H1 (cell line): Measurements from ENCODE around the gene GPR83. TPM values are rescaled to one million over a fixed set of nuclear protein-coding genes. Genes with fewer than 3 reads are reported as not detected.

ENCODE experiments used
- CTCF ChIA-PET: fragments of 300-600 bp; sonication (Branson Sonifier 250); formaldehyde crosslinking; loops from one replicate; lab custom pipeline; 2021; ENCODE audit not compliant: partially characterized antibody; lab: Charles Lee
- POLR2A ChIA-PET: fragments of 300-600 bp; sonication (Branson Sonifier 250); formaldehyde crosslinking; loops from one replicate; lab custom pipeline; 2021; ENCODE audit warnings: inconsistent platforms; ENCODE audit not compliant: partially characterized antibody; lab: Charles Lee
- DNase-seq, 2 experiments: peaks; one replicate each; pipeline versions ENCODE4 v3.0.0 to v3.0.0-alpha.2; 2010 to 2022; ENCODE audit warnings: low spot score in 2 of 2, low read depth in 1 of 2, mixed read lengths in 1 of 2
- FAIRE-seq: peaks from 2 replicates; lab custom pipeline; 2011; peaks lifted over from hg19 to GRCh38; lab: Jason Lieb, UNC
- H2AFZ ChIP-seq: 2 replicates; pipeline ENCODE4 v1.8.1; 2012; ENCODE audit warnings: low read length, inconsistent platforms
- H2AK5ac ChIP-seq: 2 replicates; pipeline ENCODE4 v1.6.1; 2013; ENCODE audit warnings: low read depth, low read length
- H2BK120ac ChIP-seq: replicated peaks from 2 replicates; pipeline ENCODE3; 2013; ENCODE audit warnings: low read depth, low read length, inconsistent platforms
- H2BK12ac ChIP-seq: 2 replicates; pipeline ENCODE4 v1.6.1; 2013; ENCODE audit warnings: low read depth, low read length
- H2BK15ac ChIP-seq: 2 replicates; pipeline ENCODE4 v1.6.1; 2013; ENCODE audit warnings: low read length
- H2BK20ac ChIP-seq: 2 replicates; pipeline ENCODE4 v1.6.1; 2013; ENCODE audit warnings: low read length
- H2BK5ac ChIP-seq: 2 replicates; pipeline ENCODE4 v1.6.1; 2013; ENCODE audit warnings: low read depth, low read length
- H3K14ac ChIP-seq: 2 replicates; pipeline ENCODE4 v1.6.1; 2013; ENCODE audit warnings: inconsistent platforms; ENCODE audit not compliant: insufficient read length
- H3K18ac ChIP-seq: 2 replicates; pipeline ENCODE4 v1.6.1; 2013; ENCODE audit warnings: low read length; ENCODE audit errors: extremely low read depth
- H3K23ac ChIP-seq: 2 replicates; pipeline ENCODE4 v1.6.1; 2013; ENCODE audit warnings: inconsistent platforms; ENCODE audit not compliant: insufficient read length
- H3K23me2 ChIP-seq: 2 replicates; pipeline ENCODE4 v1.6.1; 2013; ENCODE audit warnings: low read depth, low read length
- H3K27ac ChIP-seq: 2 replicates; pipeline ENCODE4 v1.6.1; 2011; ENCODE audit warnings: low read depth, low read length, inconsistent platforms
- H3K27me3 ChIP-seq, 4 experiments: replicated peaks in 1 of 4; 1 replicate in 1 of 4; 2 replicates in 3 of 4; pipeline versions ENCODE4 v1.6.1 to v1.8.1; 2011 to 2013; ENCODE audit warnings: low read length in 3 of 4, mild to moderate bottlenecking in 3 of 4, inconsistent platforms in 2 of 4, mixed read lengths in 2 of 4, moderate library complexity in 1 of 4; ENCODE audit not compliant: control insufficient read depth in 3 of 4, insufficient read depth in 3 of 4; ENCODE audit errors: extremely low read depth in 1 of 4
- H3K36me3 ChIP-seq, 4 experiments: 2 replicates each; pipeline versions ENCODE4 v1.6.1 to v1.8.1; 2011 to 2013; ENCODE audit warnings: mild to moderate bottlenecking in 4 of 4, low read length in 3 of 4, moderate library complexity in 2 of 4, control low read depth in 1 of 4, inconsistent platforms in 1 of 4; ENCODE audit not compliant: insufficient read depth in 4 of 4, control insufficient read depth in 2 of 4
- H3K4ac ChIP-seq: replicated peaks from 2 replicates; pipeline ENCODE3; 2013; ENCODE audit warnings: low read length, low read depth, mixed read lengths, inconsistent platforms; ENCODE audit not compliant: insufficient read length
- H3K4me1 ChIP-seq, 4 experiments: replicated peaks in 1 of 4; 1 replicate in 1 of 4; 2 replicates in 3 of 4; pipeline versions ENCODE4 v1.6.1 to v1.8.1; 2011 to 2013; ENCODE audit warnings: low read length in 3 of 4, inconsistent platforms in 2 of 4, mixed read lengths in 1 of 4; ENCODE audit not compliant: insufficient read depth in 4 of 4, control insufficient read depth in 3 of 4
- H3K4me2 ChIP-seq, 2 experiments: 2 replicates each; pipeline versions ENCODE4 v1.6.1 to v1.8.1; 2011 to 2013; ENCODE audit warnings: low read depth in 2 of 2, low read length in 2 of 2, control low read depth in 1 of 2, inconsistent platforms in 1 of 2, mild to moderate bottlenecking in 1 of 2; ENCODE audit not compliant: insufficient read depth in 1 of 2
- H3K4me3 ChIP-seq, 4 experiments: fragments of 200-600, 300-600 bp in 1 of 4; sonication (generic), shearing (Covaris generic), sonication (Bioruptor Twin) in 1 of 4; 2 replicates each; pipeline versions ENCODE4 v1.5.1 to v1.8.1; 2011 to 2016; ENCODE audit warnings: low read length in 4 of 4, low read depth in 3 of 4, control low read depth in 2 of 4, inconsistent platforms in 2 of 4, mild to moderate bottlenecking in 2 of 4, mixed read lengths in 1 of 4, moderate library complexity in 1 of 4; ENCODE audit not compliant: insufficient read depth in 2 of 4; ENCODE audit errors: extremely low read depth in 1 of 4
- H3K56ac ChIP-seq: replicated peaks from 2 replicates; pipeline ENCODE3; 2013; ENCODE audit warnings: low read depth, mild to moderate bottlenecking, mixed read lengths, low read length, inconsistent platforms; ENCODE audit not compliant: insufficient read length
- H3K79me1 ChIP-seq: 2 replicates; pipeline ENCODE4 v1.6.1; 2013; ENCODE audit warnings: low read depth, low read length, control low read depth
- H3K79me2 ChIP-seq, 2 experiments: 2 replicates each; pipeline versions ENCODE4 v1.6.1 to v1.8.1; 2012 to 2013; ENCODE audit warnings: low read length in 2 of 2, mild to moderate bottlenecking in 2 of 2, inconsistent platforms in 1 of 2; ENCODE audit not compliant: insufficient read depth in 2 of 2, control insufficient read depth in 1 of 2
- H3K9ac ChIP-seq, 4 experiments: replicated peaks in 1 of 4; 1 replicate in 1 of 4; 2 replicates in 3 of 4; pipeline versions ENCODE4 v1.6.1 to v1.8.1; 2011 to 2013; ENCODE audit warnings: low read depth in 3 of 4, low read length in 3 of 4, control low read depth in 2 of 4, mild to moderate bottlenecking in 2 of 4, moderate library complexity in 2 of 4, inconsistent platforms in 1 of 4; ENCODE audit errors: extremely low read depth in 1 of 4
- H3K9me3 ChIP-seq, 2 experiments: 2 replicates each; pipeline versions ENCODE4 v1.6.1 to v1.8.1; 2012 to 2013; ENCODE audit warnings: mild to moderate bottlenecking in 2 of 2, moderate library complexity in 2 of 2, control low read depth in 1 of 2, inconsistent platforms in 1 of 2, low read depth in 1 of 2, low read length in 1 of 2, mixed read lengths in 1 of 2; ENCODE audit not compliant: insufficient read depth in 2 of 2
- H4K20me1 ChIP-seq, 2 experiments: replicated peaks in 1 of 2; 2 replicates each; pipeline versions ENCODE3 to v1.8.1; 2011 to 2013; ENCODE audit warnings: inconsistent platforms in 2 of 2, low read length in 2 of 2, mild to moderate bottlenecking in 1 of 2; ENCODE audit not compliant: insufficient read depth in 2 of 2, control insufficient read depth in 1 of 2
- H4K5ac ChIP-seq: 2 replicates; pipeline ENCODE4 v1.6.1; 2013; ENCODE audit warnings: low read length, low read depth, mixed read lengths, inconsistent platforms; ENCODE audit not compliant: insufficient read length
- H4K8ac ChIP-seq: 2 replicates; pipeline ENCODE4 v1.8.0; 2013; ENCODE audit warnings: mild to moderate bottlenecking, moderate library complexity, low read length, inconsistent platforms; ENCODE audit not compliant: insufficient read depth; ENCODE audit errors: extremely low read depth
- H4K91ac ChIP-seq: replicated peaks from 2 replicates; pipeline ENCODE3; 2013; ENCODE audit warnings: low read length, mixed read lengths, inconsistent platforms; ENCODE audit not compliant: insufficient read length
- ATF3 ChIP-seq: IDR thresholded peaks from 2 replicates; pipeline ENCODE4 v1.6.1; 2011; ENCODE audit warnings: low read depth, mild to moderate bottlenecking, low read length; ENCODE audit not compliant: insufficient read depth
- BACH1 ChIP-seq: IDR thresholded peaks from 2 replicates; pipeline ENCODE4 v1.6.1; 2012; ENCODE audit warnings: low read length, improper control_type of control experiment
- BCL11A ChIP-seq, 2 experiments: IDR thresholded peaks; one replicate each; pipeline ENCODE4 v1.6.1; 2011; ENCODE audit warnings: low read depth in 2 of 2, low read length in 2 of 2, mild to moderate bottlenecking in 2 of 2
- GABPA ChIP-seq: IDR thresholded peaks from 2 replicates; pipeline ENCODE4 v1.6.1; 2011; ENCODE audit warnings: mild to moderate bottlenecking, low read length, moderate library complexity, borderline replicate concordance; ENCODE audit not compliant: insufficient read depth
- JUND ChIP-seq: IDR thresholded peaks from 2 replicates; pipeline ENCODE4 v1.6.1; 2011; ENCODE audit warnings: mild to moderate bottlenecking, improper control_type of control experiment, low read length
- NRF1 ChIP-seq: IDR thresholded peaks from 2 replicates; pipeline ENCODE4 v1.6.1; 2011; ENCODE audit warnings: mild to moderate bottlenecking, low read depth, low read length, improper control_type of control experiment
- PHF8 ChIP-seq: fragments of 200-600 bp; sonication (generic); conservative IDR thresholded peaks from 2 replicates; pipeline ENCODE4 v1.7.1; 2012; ENCODE audit warnings: low read depth, mild to moderate bottlenecking, inconsistent platforms, low read length, moderate library complexity
- POLR2AphosphoS5 ChIP-seq: IDR thresholded peaks from 2 replicates; pipeline ENCODE4 v1.6.1; 2011; ENCODE audit warnings: low read depth, low read length
- POU5F1 ChIP-seq: IDR thresholded peaks from 2 replicates; pipeline ENCODE4 v1.6.1; 2011; ENCODE audit warnings: low read depth, mild to moderate bottlenecking, low read length, moderate library complexity
- RFX5 ChIP-seq: IDR thresholded peaks from 2 replicates; pipeline ENCODE4 v1.6.1; 2011; ENCODE audit warnings: low read depth, low read length, improper control_type of control experiment, borderline replicate concordance
- SIRT6 ChIP-seq: IDR thresholded peaks from one replicate; pipeline ENCODE4 v1.7.1; 2012; ENCODE audit warnings: low read length, inconsistent platforms
- SP2 ChIP-seq: IDR thresholded peaks from 2 replicates; pipeline ENCODE4 v1.6.1; 2012; ENCODE audit warnings: mild to moderate bottlenecking, low read length, inconsistent platforms
- SRF ChIP-seq: IDR thresholded peaks from 2 replicates; pipeline ENCODE4 v1.6.1; 2011; ENCODE audit warnings: mild to moderate bottlenecking, low read depth, low read length, moderate library complexity
- SUZ12 ChIP-seq: fragments of 200-600 bp; sonication (generic); IDR thresholded peaks from 2 replicates; pipeline ENCODE4 v1.6.1; 2012; ENCODE audit warnings: mild to moderate bottlenecking, inconsistent platforms, low read length, moderate library complexity, mixed read lengths
- TEAD4 ChIP-seq: IDR thresholded peaks from 2 replicates; pipeline ENCODE4 v1.6.1; 2012; ENCODE audit warnings: low read depth, low read length, inconsistent platforms, mixed read lengths
- YY1 ChIP-seq: IDR thresholded peaks from 2 replicates; pipeline ENCODE4 v1.6.1; 2011; ENCODE audit warnings: low read depth, mild to moderate bottlenecking, low read length
- WGBS, 2 experiments: shearing (Covaris generic) in 1 of 2; methylation state at CpG; one replicate each; pipeline versions ENCODE4 v1.1.6 to v1.1.7; 2013 to 2015; ENCODE audit warnings: low lambda C conversion rate in 2 of 2, mixed read lengths in 2 of 2, inconsistent platforms in 1 of 2, low coverage in 1 of 2, missing lambda C conversion rate in 1 of 2; ENCODE audit not compliant: insufficient replicate concordance in 2 of 2, insufficient coverage in 1 of 2, insufficient read length in 1 of 2; ENCODE audit errors: extremely low coverage in 1 of 2, missing lambda C conversion rate in 1 of 2; 5-methylcytosine and 5-hydroxymethylcytosine counted together
- polyA plus RNA-seq, 7 experiments: library from polyadenylated mRNA; depleted of rRNA in 3 of 7; stranded (reverse) in 5 of 7; unstranded in 2 of 7; fragments of >200 nt in 5 of 7; fragments of 200-250 nt in 2 of 7; gene quantifications; 1 replicate in 5 of 7; 2 replicates in 1 of 7; 4 replicates in 1 of 7; pipeline versions ENCODE4 v1.2.1 to v1.2.3, GENCODE V29; 2011 to 2013; ENCODE audit warnings: missing spikeins in 2 of 7, mixed read lengths in 2 of 7
- total RNA-seq: library from RNA; stranded (reverse); fragmentation: NEBNext Ultra II Directional; extraction: Animal tissue kit (Norgen Biotek cat#: 25700); gene quantifications from 2 replicates; pipeline ENCODE4 v1.2.1, GENCODE V29; 2021

Gene GPR83
- total and polyA plus RNA-seq, 2 of the 8 experiments (the other 6 are each of a cell fraction or from before 2014, with no cell fraction given): 0.30 to 1.5 TPM

GRCh38 chr11:94449029-94449428 lies 47.8 kb upstream of the GPR83 start:
- 89% methylated on average over 1 of the region's 1 CpG; no CpG with 5 or more reads in 1 of the 2 experiments for WGBS, 2 experiments
- H2BK120ac ChIP-seq: no peak overlapping the region
- no peak overlapping the region for H2AK5ac ChIP-seq
- no peak for FAIRE-seq
- H3K27me3 ChIP-seq: no peaks in the 10 kb centered on the region
- H3K23me2 ChIP-seq: no peaks in the 10 kb centered on the region; the same call in 1 of the 2 replicates
- no peak overlapping the region for H2BK15ac ChIP-seq
- no peak overlapping the region for H4K5ac ChIP-seq
- no peak overlapping the region for H2BK5ac ChIP-seq
- no peak overlapping the region for H3K18ac ChIP-seq
- no peak overlapping the region for H2AFZ ChIP-seq
- peaks cover 1 to 2% of the 10 kb centered on the region in 2 experiments for H4K20me1 ChIP-seq
- H3K36me3 ChIP-seq: peaks cover 0 to 45% (median 16%) of the 10 kb centered on the region in 4 experiments; a peak in 5 of 8 replicates
- H3K23ac ChIP-seq: no peak overlapping the region
- no peak overlapping the region for H3K4me3 ChIP-seq
- no peak overlapping the region for H3K4me2 ChIP-seq
- H3K4me1 ChIP-seq: no peaks in the 10 kb centered on the region
- H3K14ac ChIP-seq: no peak overlapping the region
- TF ChIP-seq ATF3 (no peak), GABPA (no peak), RFX5 (no peak), POU5F1 (no peak), BCL11A (IDR thresholded peaks at IDR 0.05; ENCODE audit: low read depth in 2 of 2, low read length in 2 of 2) (no peak), TEAD4 (no peak), SIRT6 (no peak), SUZ12 (no peak), NRF1 (no peak), SRF (no peak), YY1 (no peak), JUND (no peak), BACH1 (no peak), SP2 (no peak), PHF8 (no peak), POLR2AphosphoS5 (no peak)
- H3K79me2 ChIP-seq: no peaks in the 10 kb centered on the region
- H3K9ac ChIP-seq: no peak overlapping the region
- ChIA-PET POLR2A (no interaction called here), CTCF (interaction anchor here (1.5 kb wide), 1 partner anchor 123 kb away, joined by 3 read pairs; no protein-coding TSS in a partner anchor)
- H4K91ac ChIP-seq: no peak overlapping the region
- no peaks in the 10 kb centered on the region for H3K9me3 ChIP-seq
- H4K8ac ChIP-seq: no peak overlapping the region
- H2BK12ac ChIP-seq: no peak overlapping the region
- no peak overlapping the region for H3K4ac ChIP-seq
- DNase-seq: no peak
- H3K27ac ChIP-seq: no peak overlapping the region
- H2BK20ac ChIP-seq: no peak overlapping the region
- H3K56ac ChIP-seq: no peak overlapping the region
- no peaks in the 10 kb centered on the region for H3K79me1 ChIP-seq
